Measurements from ENCODE around the gene RCE1.
"Not testable (repeated sequence)": the region's sequence is repeated elsewhere in the genome, so short reads cannot be mapped to it uniquely, and the experiment has no call there.

RCE1 gene

GRCh38 chr11:66842896-66843775 is at the start of gene RCE1:
TSS of gene RCE1 (plus strand) at chr11:66843441. CDS start at chr11:66843456, 15 bp downstream.
- Mint-ChIP-seq H3K9me3 (no peaks in the 10 kb centered on the region), H3K27ac (peak within 1 kb of the TSS; percentile 96 to 98), H3K27me3 (no peaks in the 10 kb centered on the region), H3K4me3 (peak within 1 kb of the TSS; percentile 97), H3K4me1 (peaks cover 56% of the 10 kb centered on the region)
- peak; percentile 88 to 89 for DNase-seq
- ATAC-seq, result peak; percentile 94

GRCh38 chr11:66799815-66800214 is 43.4 kb upstream of the RCE1 start:
- not testable (repeated sequence) for H3K4me1 Mint-ChIP-seq, ATAC-seq, H3K27me3 Mint-ChIP-seq, H3K4me3 Mint-ChIP-seq, H3K9me3 Mint-ChIP-seq, DNase-seq, H3K27ac Mint-ChIP-seq

GRCh38 chr11:66800720-66801428 is 42.4 kb upstream of the RCE1 start:
- Mint-ChIP-seq H3K4me3 (no peak overlapping the region), H3K27me3 (no peaks in the 10 kb centered on the region), H3K4me1 (no peaks in the 10 kb centered on the region), H3K9me3 (no peaks in the 10 kb centered on the region), H3K27ac (no peak overlapping the region)
- no peak for DNase-seq
- no peak for ATAC-seq

- ATAC-seq (no peak), DNase-seq (no peak)
- no peaks in the 10 kb centered on the region for H3K4me1 Mint-ChIP-seq
- no peak overlapping the region for H3K27ac Mint-ChIP-seq
- no peak overlapping the region for H3K4me3 Mint-ChIP-seq
- no peaks in the 10 kb centered on the region for H3K9me3 Mint-ChIP-seq
- H3K27me3 Mint-ChIP-seq, result no peaks in the 10 kb centered on the region
Measured at GRCh38 chr11:66809592-66809991, 33.6 kb upstream of the RCE1 start.

- Mint-ChIP-seq H3K9me3 (no peaks in the 10 kb centered on the region), H3K27ac (no peak overlapping the region), H3K4me3 (no peak overlapping the region), H3K27me3 (no peaks in the 10 kb centered on the region), H3K4me1 (no peaks in the 10 kb centered on the region)
- DNase-seq, result no peak
- ATAC-seq, result no peak
Measured at GRCh38 chr11:66810576-66811185, 32.6 kb upstream of the RCE1 start.

GRCh38 chr11:66814678-66815077 is 28.6 kb upstream of the RCE1 start:
- no peak overlapping the region for H3K27ac Mint-ChIP-seq
- H3K4me1 Mint-ChIP-seq, result no peaks in the 10 kb centered on the region
- DNase-seq, result no peak
- H3K4me3 Mint-ChIP-seq, result no peak overlapping the region
- H3K9me3 Mint-ChIP-seq, result no peaks in the 10 kb centered on the region
- no peaks in the 10 kb centered on the region for H3K27me3 Mint-ChIP-seq
- ATAC-seq, result no peak

GRCh38 chr11:66815646-66816045 is 27.6 kb upstream of the RCE1 start:
- Mint-ChIP-seq H3K27me3 (no peaks in the 10 kb centered on the region), H3K4me3 (no peak overlapping the region), H3K4me1 (no peaks in the 10 kb centered on the region), H3K27ac (no peak overlapping the region), H3K9me3 (no peaks in the 10 kb centered on the region)
- ATAC-seq (no peak), DNase-seq (no peak)

GRCh38 chr11:66818231-66818955 is 24.8 kb upstream of the RCE1 start:
- H3K27ac Mint-ChIP-seq, result no peak overlapping the region
- H3K4me3 Mint-ChIP-seq, result no peak overlapping the region
- ATAC-seq (no peak), DNase-seq (no peak)
- no peaks in the 10 kb centered on the region for H3K9me3 Mint-ChIP-seq
- H3K27me3 Mint-ChIP-seq, result no peaks in the 10 kb centered on the region
- H3K4me1 Mint-ChIP-seq, result no peaks in the 10 kb centered on the region

- H3K27me3 Mint-ChIP-seq, result no peaks in the 10 kb centered on the region
- ATAC-seq (no peak), DNase-seq (no peak)
- H3K4me3 Mint-ChIP-seq, result no peak overlapping the region
- no peaks in the 10 kb centered on the region for H3K9me3 Mint-ChIP-seq
- no peak overlapping the region for H3K27ac Mint-ChIP-seq
- H3K4me1 Mint-ChIP-seq, result no peaks in the 10 kb centered on the region
Measured at GRCh38 chr11:66820381-66820780, 22.9 kb upstream of the RCE1 start.

GRCh38 chr11:66820901-66821300 is 22.3 kb upstream of the RCE1 start:
- ATAC-seq (no peak), DNase-seq (no peak)
- no peaks in the 10 kb centered on the region for H3K27me3 Mint-ChIP-seq
- H3K4me3 Mint-ChIP-seq, result no peak overlapping the region
- no peaks in the 10 kb centered on the region for H3K9me3 Mint-ChIP-seq
- no peaks in the 10 kb centered on the region for H3K4me1 Mint-ChIP-seq
- no peak overlapping the region for H3K27ac Mint-ChIP-seq

GRCh38 chr11:66823700-66824099 is 19.5 kb upstream of the RCE1 start:
- ATAC-seq, result no peak
- H3K27me3 Mint-ChIP-seq, result no peaks in the 10 kb centered on the region
- H3K4me3 Mint-ChIP-seq, result no peak overlapping the region
- no peak for DNase-seq
- peak overlapping the region in 1 of 2 donors; percentile 72 for H3K27ac Mint-ChIP-seq
- H3K9me3 Mint-ChIP-seq, result no peaks in the 10 kb centered on the region
- no peaks in the 10 kb centered on the region for H3K4me1 Mint-ChIP-seq

GRCh38 chr11:66824573-66824972 is 18.7 kb upstream of the RCE1 start:
- H3K4me1 Mint-ChIP-seq, result not testable (repeated sequence)

GRCh38 chr11:66834539-66834845 is 8.7 kb upstream of the RCE1 start:
- Mint-ChIP-seq H3K4me3 (no peak overlapping the region), H3K9me3 (no peaks in the 10 kb centered on the region), H3K27ac (peak overlapping the region in 1 of 2 donors; percentile 55), H3K27me3 (no peaks in the 10 kb centered on the region), H3K4me1 (peaks cover 6% of the 10 kb centered on the region)
- DNase-seq (no peak), ATAC-seq (no peak)

More at GRCh38 chr11:66824573-66824972, 18.7 kb upstream of the RCE1 start:
- not testable (repeated sequence) for H3K4me3 Mint-ChIP-seq, ATAC-seq, DNase-seq, H3K9me3 Mint-ChIP-seq, H3K27ac Mint-ChIP-seq, H3K27me3 Mint-ChIP-seq

- Mint-ChIP-seq H3K4me3 (no peak overlapping the region), H3K27me3 (no peaks in the 10 kb centered on the region), H3K27ac (no peak overlapping the region), H3K4me1 (peaks cover 11% of the 10 kb centered on the region), H3K9me3 (no peaks in the 10 kb centered on the region)
- no peak for DNase-seq
- no peak for ATAC-seq
Measured at GRCh38 chr11:66834943-66835342, 8.3 kb upstream of the RCE1 start.

GRCh38 chr11:66835768-66836405 is 7.4 kb upstream of the RCE1 start:
- Mint-ChIP-seq H3K9me3 (no peaks in the 10 kb centered on the region), H3K4me1 (peaks cover 20% of the 10 kb centered on the region), H3K4me3 (no peak overlapping the region), H3K27ac (no peak overlapping the region), H3K27me3 (no peaks in the 10 kb centered on the region)
- no peak for DNase-seq
- no peak for ATAC-seq

Measured in stimulated activated naive CD8-positive, alpha-beta T cell treated with anti-CD3 and anti-CD28 coated beads, Interleukin-15, amount 100 ng/mL, for 72 hours (primary cell).